ENCODE results near the gene XPC.
"Not testable (repeated sequence)": the region's sequence is repeated elsewhere in the genome, so short reads cannot be mapped to it uniquely, and the experiment has no call there.

Gene XPC

DNA sequence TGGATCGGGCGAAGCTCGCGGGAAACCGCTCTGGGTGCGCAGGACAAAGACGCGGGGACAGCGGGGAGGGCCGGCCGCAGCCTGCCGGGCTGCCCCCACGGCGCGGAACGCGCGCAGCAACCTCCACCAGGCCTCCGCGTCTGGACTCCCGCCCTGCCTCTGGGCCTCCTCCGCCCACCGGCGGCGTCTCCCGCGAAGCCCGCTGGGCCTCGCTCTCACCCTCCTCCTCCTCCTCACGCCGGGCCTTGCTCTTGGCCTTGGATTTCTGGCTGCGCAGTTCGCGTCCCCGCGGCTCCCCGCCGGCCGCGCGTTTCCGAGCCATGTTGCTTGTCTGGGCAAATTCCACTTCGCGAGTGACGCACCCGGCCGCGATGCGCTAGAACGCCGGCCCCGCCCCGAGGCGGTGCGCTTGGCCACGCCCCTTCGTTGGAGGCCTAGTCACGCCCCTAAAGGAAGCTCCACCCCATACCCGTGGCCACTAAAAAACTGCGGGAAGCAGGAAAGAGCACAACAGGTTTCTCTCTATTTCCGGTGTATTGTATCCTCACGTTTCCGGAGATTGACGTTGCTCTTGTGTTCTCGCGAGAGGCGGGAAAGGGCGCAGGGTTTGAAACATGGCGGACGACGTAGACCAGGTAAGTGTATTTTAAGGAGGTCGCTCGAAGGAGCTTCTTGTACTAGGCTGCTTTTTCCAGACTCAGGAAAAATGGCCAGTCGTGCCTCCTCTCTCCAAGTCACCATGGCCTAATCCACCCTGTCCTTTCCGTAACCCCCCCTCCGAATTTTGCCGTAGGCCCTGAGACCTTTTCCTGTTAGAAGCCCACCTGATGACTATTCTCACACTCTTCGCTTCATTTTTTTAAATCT, at the start of gene XPC, which contains the start of gene LSM3:
TSS of gene XPC (minus strand) at position 355 of the 867 bp plus-strand sequence. CDS start at position 322, 33 bp downstream.
TSS of gene LSM3 (plus strand) at position 571 of the 867 bp plus-strand sequence. CDS start at position 615, 44 bp downstream.
- Histone ChIP-seq H2AFZ (ENCODE audit: low read depth, low read length, severe bottlenecking) (peak within 1 kb of the TSS; percentile 76), H3K4me3 (ENCODE audit: insufficient read depth, low read length, poor library complexity, severe bottlenecking) (peak within 1 kb of the TSS; percentile 87)

DNA sequence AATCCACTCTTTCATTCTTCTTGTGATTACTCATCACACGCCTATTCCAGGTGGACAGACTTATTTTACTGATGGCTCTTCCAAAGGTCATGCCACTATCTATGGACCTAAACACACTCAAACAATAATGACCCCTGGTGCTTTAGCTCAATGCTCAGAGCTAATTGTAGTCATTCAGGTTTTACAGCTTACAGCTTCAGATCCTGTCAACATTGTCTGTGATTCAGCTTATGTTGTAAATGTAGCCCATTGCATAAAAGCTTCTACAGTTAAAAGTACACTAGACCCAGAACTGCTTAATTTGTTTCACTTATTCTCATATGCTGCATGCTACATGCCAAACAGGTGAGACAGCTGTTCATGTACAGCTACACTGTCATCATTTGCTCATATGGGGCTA, 49.5 kb upstream of the XPC start:
- Histone ChIP-seq H3K79me2 (ENCODE audit: insufficient read depth, low read length) (no peaks in the 10 kb centered on the region), H3K9ac (ENCODE audit: low read length) (no peak overlapping the region), H3F3A (ENCODE audit: insufficient read depth) (no peaks in the 10 kb centered on the region), H3K9me2 (replicated peaks; ENCODE audit: insufficient read depth, low read length) (no peaks in the 10 kb centered on the region), H3K4me2 (ENCODE audit: low read depth, low read length, poor library complexity, severe bottlenecking) (no peak overlapping the region), H4K20me1 (ENCODE audit: low read depth, low read length) (no peaks in the 10 kb centered on the region), H3K27ac (ENCODE audit: low read depth, low read length) (no peak overlapping the region), H3K36me3 (ENCODE audit: low read length) (no peaks in the 10 kb centered on the region), H2AFZ (ENCODE audit: low read depth, low read length, severe bottlenecking) (no peak overlapping the region), H3K27me3 (ENCODE audit: low read length) (no peaks in the 10 kb centered on the region; the same call in 1 of the 2 replicates), H3K4me3 (ENCODE audit: insufficient read depth, low read length, poor library complexity, severe bottlenecking) (no peak overlapping the region), H3K9me3 (ENCODE audit: insufficient read depth, low read length) (no peaks in the 10 kb centered on the region)
- no peak for TF ChIP-seq EZH2phosphoT487 (conservative IDR thresholded peaks at IDR 0.05; ENCODE audit: low read length)
- TF ChIP-seq, protein P1, sequence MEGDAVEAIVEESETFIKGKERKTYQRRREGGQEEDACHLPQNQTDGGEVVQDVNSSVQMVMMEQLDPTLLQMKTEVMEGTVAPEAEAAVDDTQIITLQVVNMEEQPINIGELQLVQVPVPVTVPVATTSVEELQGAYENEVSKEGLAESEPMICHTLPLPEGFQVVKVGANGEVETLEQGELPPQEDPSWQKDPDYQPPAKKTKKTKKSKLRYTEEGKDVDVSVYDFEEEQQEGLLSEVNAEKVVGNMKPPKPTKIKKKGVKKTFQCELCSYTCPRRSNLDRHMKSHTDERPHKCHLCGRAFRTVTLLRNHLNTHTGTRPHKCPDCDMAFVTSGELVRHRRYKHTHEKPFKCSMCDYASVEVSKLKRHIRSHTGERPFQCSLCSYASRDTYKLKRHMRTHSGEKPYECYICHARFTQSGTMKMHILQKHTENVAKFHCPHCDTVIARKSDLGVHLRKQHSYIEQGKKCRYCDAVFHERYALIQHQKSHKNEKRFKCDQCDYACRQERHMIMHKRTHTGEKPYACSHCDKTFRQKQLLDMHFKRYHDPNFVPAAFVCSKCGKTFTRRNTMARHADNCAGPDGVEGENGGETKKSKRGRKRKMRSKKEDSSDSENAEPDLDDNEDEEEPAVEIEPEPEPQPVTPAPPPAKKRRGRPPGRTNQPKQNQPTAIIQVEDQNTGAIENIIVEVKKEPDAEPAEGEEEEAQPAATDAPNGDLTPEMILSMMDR (IDR thresholded peaks at IDR 0.05; ENCODE audit: insufficient read depth, low read length, poor library complexity, severe bottlenecking): no peak

More for the DNA sequence above, at the start of gene XPC, which contains the start of gene LSM3:
- Histone ChIP-seq H3K27ac (ENCODE audit: low read depth, low read length) (peak within 1 kb of the TSS; percentile 63), H3K4me2 (ENCODE audit: low read depth, low read length, poor library complexity, severe bottlenecking) (peak within 1 kb of the TSS; percentile 91), H3K9me2 (replicated peaks; ENCODE audit: insufficient read depth, low read length) (no peaks in the 10 kb centered on the region), H3K9me3 (ENCODE audit: insufficient read depth, low read length) (no peaks in the 10 kb centered on the region), H3K36me3 (ENCODE audit: low read length) (peaks cover 20% of the 10 kb centered on the region; the same call in 1 of the 2 replicates), H3F3A (ENCODE audit: insufficient read depth) (peaks cover 12% of the 10 kb centered on the region), H3K9ac (ENCODE audit: low read length) (peak within 1 kb of the TSS; percentile 87), H4K20me1 (ENCODE audit: low read depth, low read length) (peaks cover 7% of the 10 kb centered on the region; the same call in 1 of the 2 replicates), H3K79me2 (ENCODE audit: insufficient read depth, low read length) (peaks cover 86% of the 10 kb centered on the region), H3K27me3 (ENCODE audit: low read length) (no peaks in the 10 kb centered on the region)
- TF ChIP-seq, protein P1 (IDR thresholded peaks at IDR 0.05; ENCODE audit: insufficient read depth, low read length, poor library complexity, severe bottlenecking): no peak
- no peak for TF ChIP-seq EZH2phosphoT487 (conservative IDR thresholded peaks at IDR 0.05; ENCODE audit: low read length)

DNA sequence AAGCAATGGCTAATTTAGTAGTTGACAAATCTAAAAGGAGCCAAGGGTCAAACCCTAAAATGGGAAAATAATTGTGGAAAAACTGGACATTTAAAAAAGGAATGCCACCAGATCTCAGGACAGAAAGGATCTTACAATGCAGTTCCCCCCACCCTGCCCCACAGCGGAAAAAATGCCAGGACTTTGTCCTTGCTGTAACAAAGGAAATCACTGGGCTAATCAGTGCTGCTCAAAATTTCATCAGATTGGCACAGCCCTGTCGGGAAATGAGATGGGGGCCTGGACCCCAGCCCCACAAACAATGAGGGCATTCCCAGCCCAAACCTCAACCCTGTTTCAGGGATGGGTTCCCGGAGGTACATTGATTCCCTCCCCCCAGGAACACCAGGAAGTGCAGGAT, 48.0 kb upstream of the XPC start:
- not testable (repeated sequence) for H3K4me3 ChIP-seq (ENCODE audit: insufficient read depth, low read length, poor library complexity, severe bottlenecking); H3F3A ChIP-seq (ENCODE audit: insufficient read depth); H3K9me3 ChIP-seq (ENCODE audit: insufficient read depth, low read length); H3K9ac ChIP-seq (ENCODE audit: low read length); H2AFZ ChIP-seq (ENCODE audit: low read depth, low read length, severe bottlenecking); H3K4me2 ChIP-seq (ENCODE audit: low read depth, low read length, poor library complexity, severe bottlenecking); H3K79me2 ChIP-seq (ENCODE audit: insufficient read depth, low read length); H3K36me3 ChIP-seq (ENCODE audit: low read length); H3K27me3 ChIP-seq (ENCODE audit: low read length); H4K20me1 ChIP-seq (ENCODE audit: low read depth, low read length); H3K27ac ChIP-seq (ENCODE audit: low read depth, low read length); H3K9me2 ChIP-seq (replicated peaks; ENCODE audit: insufficient read depth, low read length)

DNA sequence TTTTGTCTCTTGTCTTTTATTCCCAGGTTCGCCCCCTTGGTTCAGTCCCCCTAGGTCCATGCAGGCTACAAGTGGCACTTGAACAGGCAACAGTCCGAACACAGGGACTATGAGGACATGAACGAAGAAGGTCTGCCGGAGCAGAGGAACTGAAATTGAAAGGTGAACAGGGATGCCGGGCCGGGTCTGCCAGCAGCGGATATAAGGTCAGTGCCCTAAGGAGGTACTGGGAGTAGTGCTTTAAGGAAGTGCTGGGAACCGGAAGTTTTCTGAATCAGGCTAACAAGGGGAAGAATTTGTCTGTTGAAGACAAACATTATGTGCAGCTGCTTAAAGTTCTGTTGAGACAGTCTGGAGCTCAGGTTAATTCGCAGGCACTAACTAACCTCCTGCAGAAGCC, 47.0 kb upstream of the XPC start:
- H3K9me3 ChIP-seq (ENCODE audit: insufficient read depth, low read length): no peaks in the 10 kb centered on the region
- H3K9me2 ChIP-seq (replicated peaks; ENCODE audit: insufficient read depth, low read length): no peaks in the 10 kb centered on the region
- H3K79me2 ChIP-seq (ENCODE audit: insufficient read depth, low read length): no peaks in the 10 kb centered on the region
- H3K36me3 ChIP-seq (ENCODE audit: low read length): no peaks in the 10 kb centered on the region
- H3F3A ChIP-seq (ENCODE audit: insufficient read depth): no peaks in the 10 kb centered on the region
- H4K20me1 ChIP-seq (ENCODE audit: low read depth, low read length): no peaks in the 10 kb centered on the region
- H2AFZ ChIP-seq (ENCODE audit: low read depth, low read length, severe bottlenecking): no peak overlapping the region
- TF ChIP-seq, protein P1 (IDR thresholded peaks at IDR 0.05; ENCODE audit: insufficient read depth, low read length, poor library complexity, severe bottlenecking): no peak
- no peak for TF ChIP-seq EZH2phosphoT487 (conservative IDR thresholded peaks at IDR 0.05; ENCODE audit: low read length)
- no peaks in the 10 kb centered on the region; the same call in 1 of the 2 replicates for H3K27me3 ChIP-seq (ENCODE audit: low read length)
- H3K4me3 ChIP-seq (ENCODE audit: insufficient read depth, low read length, poor library complexity, severe bottlenecking): no peak overlapping the region
- H3K9ac ChIP-seq (ENCODE audit: low read length): no peak overlapping the region
- no peak overlapping the region for H3K4me2 ChIP-seq (ENCODE audit: low read depth, low read length, poor library complexity, severe bottlenecking)
- no peak overlapping the region for H3K27ac ChIP-seq (ENCODE audit: low read depth, low read length)

Measured in SU-DHL-6 (cell line).